ENCODE measurements around the gene TWNK.

Gene TWNK

DNA sequence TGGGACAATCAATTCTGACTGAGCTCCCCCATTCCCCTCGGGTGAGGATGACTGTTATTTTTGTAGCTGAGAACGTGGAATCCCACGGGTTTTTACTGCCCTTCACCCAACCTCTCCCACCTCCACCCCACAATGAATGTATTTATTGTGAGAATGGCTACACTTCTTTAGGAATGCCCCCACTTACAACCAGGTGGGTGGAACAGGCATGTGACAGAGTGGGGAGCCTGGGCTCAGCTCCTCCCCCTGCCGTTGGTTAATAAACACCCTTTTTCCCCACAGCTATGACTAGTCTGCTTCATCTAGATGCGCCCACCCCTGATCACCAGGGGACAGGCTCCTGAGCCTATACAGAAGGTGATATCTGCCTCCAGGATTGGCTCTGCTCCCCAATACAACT is 2.0 kb upstream of the TWNK start:
- DNase-seq (ENCODE audit: low read depth), result no peak
- H3K4me3 ChIP-seq (ENCODE audit: low read depth, low read length), result no peak overlapping the region
- TF ChIP-seq, protein P1, sequence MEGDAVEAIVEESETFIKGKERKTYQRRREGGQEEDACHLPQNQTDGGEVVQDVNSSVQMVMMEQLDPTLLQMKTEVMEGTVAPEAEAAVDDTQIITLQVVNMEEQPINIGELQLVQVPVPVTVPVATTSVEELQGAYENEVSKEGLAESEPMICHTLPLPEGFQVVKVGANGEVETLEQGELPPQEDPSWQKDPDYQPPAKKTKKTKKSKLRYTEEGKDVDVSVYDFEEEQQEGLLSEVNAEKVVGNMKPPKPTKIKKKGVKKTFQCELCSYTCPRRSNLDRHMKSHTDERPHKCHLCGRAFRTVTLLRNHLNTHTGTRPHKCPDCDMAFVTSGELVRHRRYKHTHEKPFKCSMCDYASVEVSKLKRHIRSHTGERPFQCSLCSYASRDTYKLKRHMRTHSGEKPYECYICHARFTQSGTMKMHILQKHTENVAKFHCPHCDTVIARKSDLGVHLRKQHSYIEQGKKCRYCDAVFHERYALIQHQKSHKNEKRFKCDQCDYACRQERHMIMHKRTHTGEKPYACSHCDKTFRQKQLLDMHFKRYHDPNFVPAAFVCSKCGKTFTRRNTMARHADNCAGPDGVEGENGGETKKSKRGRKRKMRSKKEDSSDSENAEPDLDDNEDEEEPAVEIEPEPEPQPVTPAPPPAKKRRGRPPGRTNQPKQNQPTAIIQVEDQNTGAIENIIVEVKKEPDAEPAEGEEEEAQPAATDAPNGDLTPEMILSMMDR (IDR thresholded peaks at IDR 0.05; ENCODE audit: low read depth, low read length, missing control alignments), result no peak

DNA sequence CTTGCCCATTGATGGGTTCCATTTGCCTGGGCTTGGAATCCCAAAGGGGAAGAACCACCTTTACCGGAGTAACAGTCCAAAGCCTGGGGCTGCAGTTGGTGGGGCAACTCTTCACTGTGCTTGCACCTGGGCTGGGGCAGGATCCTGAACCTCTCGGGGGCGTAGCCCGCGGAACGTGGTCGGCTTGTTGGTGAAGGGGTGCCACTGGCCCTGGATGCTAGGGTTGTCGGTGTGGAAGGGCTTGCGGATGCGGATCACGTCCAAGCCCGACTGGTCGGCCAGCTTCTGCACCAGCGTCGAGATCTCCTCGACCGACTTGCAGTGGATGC is 756 bp upstream of the TWNK start:
- DNase-seq (ENCODE audit: low read depth), result no peak

DNA sequence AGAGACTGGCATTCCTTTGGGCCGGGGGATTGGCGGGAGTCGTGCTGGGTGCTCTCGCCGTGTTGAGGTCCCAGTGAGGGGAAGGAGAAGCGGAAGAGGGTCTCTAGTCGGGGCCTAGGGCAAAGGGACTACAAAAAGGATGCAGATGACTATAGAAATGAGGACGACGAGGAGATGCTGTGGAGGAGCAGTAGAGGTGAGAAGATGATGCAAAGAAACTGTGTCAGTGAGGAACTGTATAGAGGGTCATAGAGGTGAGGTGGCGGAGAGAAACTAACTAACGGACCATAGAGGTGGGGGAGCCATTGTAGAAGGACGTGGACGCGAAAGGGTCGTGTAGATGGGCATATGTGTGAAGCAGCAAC is 324 bp downstream of the TWNK start:
- TF ChIP-seq, protein P1 (IDR thresholded peaks at IDR 0.05; ENCODE audit: low read depth, low read length, missing control alignments), result no peak
- peak overlapping the region; percentile 81 for H3K4me3 ChIP-seq (ENCODE audit: low read depth, low read length)
- no peak for DNase-seq (ENCODE audit: low read depth)

More for the DNA sequence above, 756 bp upstream of the TWNK start:
- TF ChIP-seq, protein P1 (IDR thresholded peaks at IDR 0.05; ENCODE audit: low read depth, low read length, missing control alignments), result no peak
- H3K4me3 ChIP-seq (ENCODE audit: low read depth, low read length), result peak overlapping the region; percentile 81

DNA sequence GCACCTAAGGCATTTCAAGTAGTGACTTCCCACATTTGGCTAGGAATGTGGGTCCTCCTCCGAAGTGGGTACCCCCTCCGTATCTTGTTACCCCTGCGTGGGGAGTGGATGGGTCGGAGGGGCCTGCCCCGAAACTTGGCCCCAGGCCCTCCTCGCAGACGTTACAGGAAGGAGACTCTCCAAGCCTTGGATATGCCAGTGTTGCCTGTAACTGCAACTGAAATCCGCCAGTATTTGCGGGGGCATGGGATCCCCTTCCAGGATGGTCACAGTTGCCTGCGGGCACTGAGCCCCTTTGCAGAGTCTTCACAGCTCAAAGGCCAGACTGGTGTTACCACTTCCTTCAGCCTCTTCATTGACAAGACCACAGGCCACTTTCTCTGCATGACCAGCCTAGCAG is 823 bp downstream of the TWNK start:
- H3K4me3 ChIP-seq (ENCODE audit: low read depth, low read length), result peak overlapping the region; percentile 81
- DNase-seq (ENCODE audit: low read depth), result no peak
- TF ChIP-seq, protein P1 (IDR thresholded peaks at IDR 0.05; ENCODE audit: low read depth, low read length, missing control alignments), result no peak

DNA sequence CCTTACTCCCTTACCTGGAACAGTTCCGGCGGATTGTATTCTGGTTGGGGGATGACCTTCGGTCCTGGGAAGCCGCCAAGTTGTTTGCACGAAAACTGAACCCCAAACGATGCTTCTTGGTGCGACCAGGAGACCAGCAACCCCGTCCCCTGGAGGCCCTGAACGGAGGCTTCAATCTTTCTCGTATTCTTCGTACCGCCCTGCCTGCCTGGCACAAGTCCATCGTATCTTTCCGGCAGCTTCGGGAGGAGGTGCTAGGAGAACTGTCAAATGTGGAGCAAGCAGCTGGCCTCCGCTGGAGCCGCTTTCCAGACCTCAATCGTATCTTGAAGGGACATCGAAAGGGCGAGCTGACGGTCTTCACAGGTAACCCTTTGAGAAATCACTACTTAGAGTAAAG is 1.7 kb downstream of the TWNK start:
- TF ChIP-seq, protein P1 (IDR thresholded peaks at IDR 0.05; ENCODE audit: low read depth, low read length, missing control alignments), result no peak
- no peak for DNase-seq (ENCODE audit: low read depth)
- no peak overlapping the region for H3K4me3 ChIP-seq (ENCODE audit: low read depth, low read length)

DNA sequence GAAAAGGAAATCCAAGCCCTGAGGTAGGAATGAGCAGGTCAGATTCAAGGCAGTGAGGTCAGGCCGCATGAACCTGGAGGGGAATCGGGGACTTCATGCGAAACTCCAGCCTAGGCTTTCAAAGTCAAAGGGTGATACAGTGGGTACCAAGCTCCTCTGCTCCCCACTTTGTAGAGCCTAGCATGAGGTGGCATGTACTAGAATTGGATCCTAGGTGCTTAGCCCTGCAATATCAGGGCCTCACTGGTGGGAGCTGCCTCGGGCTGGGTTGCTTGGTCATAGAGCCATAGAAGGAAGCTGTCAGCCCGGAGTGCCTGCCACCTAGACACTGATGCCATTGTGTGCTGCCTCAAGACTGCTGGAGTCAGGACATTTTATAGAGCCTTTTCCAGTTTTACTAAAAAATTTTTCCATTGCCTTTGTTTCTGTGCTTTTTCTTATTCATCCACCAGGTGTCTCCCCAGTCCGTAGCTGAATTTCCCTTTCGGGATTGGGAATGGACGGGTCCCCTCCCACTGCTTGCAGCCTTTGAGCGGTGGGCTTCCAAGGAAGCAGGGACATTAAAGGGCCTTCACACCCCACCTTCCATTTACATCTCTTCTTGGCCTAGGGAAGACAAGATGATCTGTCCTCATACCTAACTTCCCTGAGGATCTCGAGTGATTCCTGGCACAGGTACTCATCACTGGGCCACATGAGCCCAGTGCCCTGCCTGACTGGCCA is 6.8 kb downstream of the TWNK start:
- H3K4me3 ChIP-seq (ENCODE audit: low read depth, low read length), result no peak overlapping the region
- DNase-seq (ENCODE audit: low read depth), result no peak
- TF ChIP-seq, protein P1 (IDR thresholded peaks at IDR 0.05; ENCODE audit: low read depth, low read length, missing control alignments), result peak; percentile 34

DNA sequence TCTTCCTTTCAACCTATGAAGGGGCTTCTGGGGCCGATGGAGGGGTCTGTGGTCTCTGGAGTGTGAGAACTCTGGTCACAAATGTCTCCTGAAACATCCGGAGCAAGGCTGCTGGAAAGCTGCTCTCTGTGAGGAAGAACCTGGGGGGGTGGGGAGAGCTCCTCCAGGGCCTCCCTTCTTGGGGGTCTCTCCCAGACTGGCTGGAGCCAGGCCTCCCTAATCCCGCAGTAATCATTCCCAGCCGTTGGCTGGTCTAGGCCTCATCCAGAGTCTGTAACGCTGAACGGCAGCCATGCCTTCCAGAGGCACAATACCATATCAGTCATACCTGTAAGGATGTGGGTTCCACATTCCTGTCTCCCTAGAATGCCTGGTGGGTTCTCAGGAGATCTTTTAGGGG is 7.8 kb downstream of the TWNK start:
- no peak for DNase-seq (ENCODE audit: low read depth)
- H3K4me3 ChIP-seq (ENCODE audit: low read depth, low read length), result no peak overlapping the region
- TF ChIP-seq, protein P1 (IDR thresholded peaks at IDR 0.05; ENCODE audit: low read depth, low read length, missing control alignments), result no peak

Measured in GM12864 (cell line).